ENCODE results near the gene ARHGAP8. TPM values are rescaled to one million over a fixed set of nuclear protein-coding genes. Genes with fewer than 3 reads are reported as not detected.

Gene ARHGAP8
- total and polyA plus RNA-seq, 2 experiments from 2014 or later: 24.0 to 50.4 TPM

DNA sequence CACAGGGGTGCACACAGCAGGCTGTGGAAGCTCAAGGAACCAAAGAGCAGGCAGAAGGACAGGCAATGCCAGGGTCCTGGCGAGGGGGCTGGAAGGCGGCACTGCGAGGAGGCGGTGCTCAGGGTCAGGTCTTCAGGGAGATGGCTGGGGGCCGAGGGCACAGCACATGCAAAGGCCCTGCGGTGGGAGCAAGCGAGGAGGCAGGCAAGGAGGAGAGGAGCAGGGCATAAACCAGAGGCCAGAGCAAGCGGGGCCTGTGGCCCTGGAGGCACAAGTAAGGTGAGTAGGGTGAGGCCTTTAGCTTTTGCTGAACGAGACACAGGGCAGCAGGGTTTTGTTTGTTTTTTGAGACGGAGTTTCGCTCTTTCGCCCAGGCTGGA, 126.9 kb downstream of the ARHGAP8 start:
- TF ChIP-seq EZH2 (IDR thresholded peaks at IDR 0.05; ENCODE audit: borderline replicate concordance) (no peak), EZH2phosphoT487 (IDR thresholded peaks at IDR 0.05; ENCODE audit: low read depth, severe bottlenecking, unreplicated experiment) (no peak)
- TF ChIP-seq, protein P1, sequence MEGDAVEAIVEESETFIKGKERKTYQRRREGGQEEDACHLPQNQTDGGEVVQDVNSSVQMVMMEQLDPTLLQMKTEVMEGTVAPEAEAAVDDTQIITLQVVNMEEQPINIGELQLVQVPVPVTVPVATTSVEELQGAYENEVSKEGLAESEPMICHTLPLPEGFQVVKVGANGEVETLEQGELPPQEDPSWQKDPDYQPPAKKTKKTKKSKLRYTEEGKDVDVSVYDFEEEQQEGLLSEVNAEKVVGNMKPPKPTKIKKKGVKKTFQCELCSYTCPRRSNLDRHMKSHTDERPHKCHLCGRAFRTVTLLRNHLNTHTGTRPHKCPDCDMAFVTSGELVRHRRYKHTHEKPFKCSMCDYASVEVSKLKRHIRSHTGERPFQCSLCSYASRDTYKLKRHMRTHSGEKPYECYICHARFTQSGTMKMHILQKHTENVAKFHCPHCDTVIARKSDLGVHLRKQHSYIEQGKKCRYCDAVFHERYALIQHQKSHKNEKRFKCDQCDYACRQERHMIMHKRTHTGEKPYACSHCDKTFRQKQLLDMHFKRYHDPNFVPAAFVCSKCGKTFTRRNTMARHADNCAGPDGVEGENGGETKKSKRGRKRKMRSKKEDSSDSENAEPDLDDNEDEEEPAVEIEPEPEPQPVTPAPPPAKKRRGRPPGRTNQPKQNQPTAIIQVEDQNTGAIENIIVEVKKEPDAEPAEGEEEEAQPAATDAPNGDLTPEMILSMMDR (IDR thresholded peaks at IDR 0.05; ENCODE audit: poor library complexity): no peak

DNA sequence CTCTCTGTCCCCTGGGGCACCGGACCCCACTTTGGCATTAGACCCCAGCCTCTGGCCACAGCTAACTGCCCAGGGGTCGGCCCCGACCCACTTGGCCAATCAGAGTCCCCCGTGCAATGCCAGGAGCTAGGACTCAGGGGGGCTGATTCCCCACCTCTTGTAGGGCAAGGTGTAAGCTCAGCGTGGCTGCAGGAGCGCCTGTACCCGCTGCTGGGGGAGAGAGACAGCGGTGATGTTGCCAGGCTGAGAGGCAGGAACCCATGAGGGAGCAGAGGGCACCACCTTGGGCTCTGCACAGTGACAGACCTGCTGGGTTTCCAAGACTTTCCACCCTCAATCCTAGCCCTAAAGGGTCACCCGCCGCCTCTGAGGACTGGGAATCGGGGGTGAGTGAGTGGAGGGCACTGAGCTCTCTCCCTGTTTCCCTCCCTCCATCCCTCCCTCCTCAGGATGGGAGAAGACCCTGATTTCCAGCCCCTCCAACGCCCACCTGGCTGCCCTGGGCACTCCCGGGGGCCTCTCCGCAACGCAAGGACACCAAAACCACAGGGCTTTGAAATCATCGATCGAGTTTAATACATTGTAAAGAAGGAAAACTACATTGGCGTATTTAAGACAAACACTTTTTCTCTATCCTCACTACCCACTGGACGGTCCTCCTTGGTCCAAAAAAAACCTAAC, 128.4 kb downstream of the ARHGAP8 start:
- H2AFZ ChIP-seq: no peak overlapping the region
- H3K9me2 ChIP-seq (replicated peaks; ENCODE audit: insufficient read depth): no peaks in the 10 kb centered on the region
- no peak overlapping the region for H3K4me2 ChIP-seq
- no peak for DNase-seq (ENCODE audit: low spot score)
- no peak for TF ChIP-seq EZH2phosphoT487 (IDR thresholded peaks at IDR 0.05; ENCODE audit: low read depth, severe bottlenecking, unreplicated experiment)
- H3K79me2 ChIP-seq: no peaks in the 10 kb centered on the region
- no peak overlapping the region for H3K27ac ChIP-seq
- no peaks in the 10 kb centered on the region for H3K27me3 ChIP-seq
- H3K9me3 ChIP-seq (ENCODE audit: low read depth): no peaks in the 10 kb centered on the region
- 94% methylated on average over 19 of the region's 19 CpGs for WGBS (ENCODE audit: low lambda C conversion rate, missing lambda C conversion rate)
- H3K4me3 ChIP-seq: no peak overlapping the region
- no peaks in the 10 kb centered on the region for H4K20me1 ChIP-seq (ENCODE audit: insufficient read depth, poor library complexity, severe bottlenecking)
- H3K4me1 ChIP-seq (ENCODE audit: insufficient read depth): no peaks in the 10 kb centered on the region
- no peaks in the 10 kb centered on the region for H3K36me3 ChIP-seq (replicated peaks; ENCODE audit: insufficient read depth, low read depth)

More for the DNA sequence above, 126.9 kb downstream of the ARHGAP8 start:
- no peak overlapping the region for H3K27ac ChIP-seq
- no peaks in the 10 kb centered on the region for H3K79me2 ChIP-seq
- no peaks in the 10 kb centered on the region for H4K20me1 ChIP-seq (ENCODE audit: insufficient read depth, poor library complexity, severe bottlenecking)
- H3K4me2 ChIP-seq: no peak overlapping the region
- no peak overlapping the region for H3K4me3 ChIP-seq
- no peaks in the 10 kb centered on the region for H3K9me2 ChIP-seq (replicated peaks; ENCODE audit: insufficient read depth)
- no peak overlapping the region for H2AFZ ChIP-seq
- no peaks in the 10 kb centered on the region for H3K4me1 ChIP-seq (ENCODE audit: insufficient read depth)
- no peaks in the 10 kb centered on the region for H3K36me3 ChIP-seq (replicated peaks; ENCODE audit: insufficient read depth, low read depth)
- H3K27me3 ChIP-seq: no peaks in the 10 kb centered on the region
- DNase-seq (ENCODE audit: low spot score): no peak
- H3K9me3 ChIP-seq (ENCODE audit: low read depth): no peaks in the 10 kb centered on the region
- 96% methylated on average over 12 of the region's 12 CpGs for WGBS (ENCODE audit: low lambda C conversion rate, missing lambda C conversion rate)

DNA sequence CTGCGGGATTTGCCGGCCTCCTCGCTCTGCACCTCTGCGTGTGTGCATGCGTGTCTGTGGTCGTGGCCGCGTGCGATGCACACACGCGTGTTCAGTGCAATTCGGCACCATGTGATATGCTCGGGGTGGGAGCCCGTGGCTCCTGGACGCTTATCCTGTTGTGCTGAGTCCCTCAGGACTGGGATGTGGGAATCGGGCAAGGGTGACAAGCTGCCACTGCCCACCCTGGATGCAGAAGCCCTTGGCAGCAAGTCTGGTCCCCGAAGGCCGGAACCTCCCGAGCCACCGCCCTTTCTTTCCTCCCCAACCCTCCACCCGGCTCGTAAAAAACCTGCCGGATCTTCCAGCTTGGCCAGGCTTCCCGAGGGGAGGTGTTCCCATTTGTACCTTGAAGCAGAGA, 129.2 kb downstream of the ARHGAP8 start:
- no peak overlapping the region for H2AFZ ChIP-seq
- TF ChIP-seq EZH2phosphoT487 (IDR thresholded peaks at IDR 0.05; ENCODE audit: low read depth, severe bottlenecking, unreplicated experiment) (no peak), EZH2 (IDR thresholded peaks at IDR 0.05; ENCODE audit: borderline replicate concordance) (no peak)
- TF ChIP-seq, protein P1 (IDR thresholded peaks at IDR 0.05; ENCODE audit: poor library complexity): no peak
- no peaks in the 10 kb centered on the region for H3K9me3 ChIP-seq (ENCODE audit: low read depth)
- H3K4me1 ChIP-seq (ENCODE audit: insufficient read depth): no peaks in the 10 kb centered on the region
- no peaks in the 10 kb centered on the region for H3K9me2 ChIP-seq (replicated peaks; ENCODE audit: insufficient read depth)
- H3K27ac ChIP-seq: no peak overlapping the region
- H4K20me1 ChIP-seq (ENCODE audit: insufficient read depth, poor library complexity, severe bottlenecking): no peaks in the 10 kb centered on the region
- no peak for DNase-seq (ENCODE audit: low spot score)
- no peak overlapping the region for H3K4me2 ChIP-seq
- H3K27me3 ChIP-seq: no peaks in the 10 kb centered on the region
- no peak overlapping the region for H3K4me3 ChIP-seq
- H3K79me2 ChIP-seq: no peaks in the 10 kb centered on the region
- no peaks in the 10 kb centered on the region for H3K36me3 ChIP-seq (replicated peaks; ENCODE audit: insufficient read depth, low read depth)
- WGBS (ENCODE audit: low lambda C conversion rate, missing lambda C conversion rate): 87% methylated on average over 24 of the region's 24 CpGs

DNA sequence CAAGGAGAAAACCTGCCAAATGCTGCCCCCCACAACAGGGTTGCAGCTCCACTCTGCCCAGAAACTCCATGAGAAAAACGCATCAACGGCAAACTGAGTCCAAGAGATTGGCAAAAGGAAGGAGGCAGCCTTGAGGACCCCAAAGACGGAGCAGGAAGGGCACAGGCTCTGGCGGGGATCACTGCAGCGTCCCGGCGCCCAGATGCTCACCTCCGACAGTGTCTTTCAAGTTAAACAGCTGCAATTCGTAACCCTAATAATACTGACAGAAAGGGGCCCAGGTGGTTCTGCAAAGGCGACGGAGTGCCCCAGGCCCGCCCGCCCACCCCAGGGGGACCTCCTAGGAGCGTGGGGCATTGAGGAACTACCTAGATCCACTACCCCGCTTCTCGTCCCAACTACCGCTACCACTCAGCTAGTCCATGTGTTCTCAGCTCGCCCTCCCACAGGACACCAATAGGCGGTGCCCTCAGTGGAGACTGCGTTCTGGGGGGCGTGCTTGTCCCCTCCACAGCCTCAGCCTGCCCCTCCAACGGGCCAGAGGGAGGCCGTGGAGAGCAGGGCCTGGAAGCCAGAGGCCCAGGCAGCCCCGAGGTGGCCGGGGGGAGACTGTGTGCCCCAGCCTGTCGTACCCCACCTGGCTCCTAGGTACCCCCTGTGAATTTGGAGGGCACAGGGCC, 130.0 kb downstream of the ARHGAP8 start:
- Histone ChIP-seq H3K36me3 (replicated peaks; ENCODE audit: insufficient read depth, low read depth) (no peaks in the 10 kb centered on the region), H4K20me1 (ENCODE audit: insufficient read depth, poor library complexity, severe bottlenecking) (no peaks in the 10 kb centered on the region), H3K4me2 (no peak overlapping the region), H3K4me3 (no peak overlapping the region), H2AFZ (no peak overlapping the region), H3K9me2 (replicated peaks; ENCODE audit: insufficient read depth) (no peaks in the 10 kb centered on the region), H3K27me3 (no peaks in the 10 kb centered on the region), H3K27ac (no peak overlapping the region), H3K79me2 (no peaks in the 10 kb centered on the region), H3K4me1 (ENCODE audit: insufficient read depth) (no peaks in the 10 kb centered on the region), H3K9me3 (ENCODE audit: low read depth) (no peaks in the 10 kb centered on the region)
- TF ChIP-seq EZH2phosphoT487 (IDR thresholded peaks at IDR 0.05; ENCODE audit: low read depth, severe bottlenecking, unreplicated experiment) (no peak), EZH2 (IDR thresholded peaks at IDR 0.05; ENCODE audit: borderline replicate concordance) (no peak)
- TF ChIP-seq, protein P1 (IDR thresholded peaks at IDR 0.05; ENCODE audit: poor library complexity): no peak
- WGBS (ENCODE audit: low lambda C conversion rate, missing lambda C conversion rate): 95% methylated on average over 26 of the region's 26 CpGs
- no peak for DNase-seq (ENCODE audit: low spot score)

Data from hepatocyte (in vitro differentiated cells).